HG03103 (cell line): ENCODE data around the gene GPR137B.
"Not testable (repeated sequence)": the region's sequence is repeated elsewhere in the genome, so short reads cannot be mapped to it uniquely, and the experiment has no call there.

Experiments
- ATAC-seq: cut with Tn5 transposase; IDR thresholded peaks from one replicate; pipeline ENCODE4 v1.9.1; 2021; ENCODE audit warnings: low read depth; ENCODE audit not compliant: unreplicated experiment

GPR137B gene

DNA sequence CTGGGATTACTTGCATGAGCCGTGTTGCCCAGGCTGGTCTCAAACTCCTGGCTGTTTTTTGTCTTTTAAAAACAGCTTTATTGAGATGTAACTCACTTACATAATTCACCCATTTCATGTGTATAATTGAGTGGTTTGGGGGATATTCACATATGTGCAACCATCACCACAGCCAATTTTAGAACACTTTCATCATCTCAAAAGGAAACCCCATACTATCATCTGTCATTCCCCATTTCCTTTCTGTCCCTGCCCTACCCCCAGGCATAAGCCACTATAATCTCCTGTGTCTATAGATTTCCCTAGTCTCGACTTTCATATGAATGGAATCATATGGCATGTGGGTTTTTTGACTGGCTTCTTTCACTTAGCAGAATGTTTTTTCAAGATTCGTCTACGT, 43.3 kb downstream of the GPR137B start:
- no peak for ATAC-seq

DNA sequence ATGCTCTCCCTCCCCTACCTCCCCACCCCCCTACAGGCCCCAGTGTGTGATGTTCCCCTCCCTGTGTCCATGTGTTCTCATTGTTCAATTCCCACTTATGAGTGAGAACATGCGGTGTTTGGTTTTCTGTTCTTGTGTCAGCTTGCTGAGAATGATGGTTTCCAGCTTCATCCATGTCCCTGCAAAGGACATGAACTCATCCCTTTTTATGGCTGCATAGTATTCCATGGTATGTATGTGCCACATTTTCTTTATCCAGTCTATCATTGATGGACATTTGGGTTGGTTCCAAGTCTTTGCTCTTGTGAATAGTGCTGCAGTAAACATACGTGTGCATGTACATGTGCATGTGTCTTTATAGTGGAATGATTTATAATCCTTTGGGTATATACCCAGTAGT, 44.1 kb downstream of the GPR137B start:
- ATAC-seq, result not testable (repeated sequence)

DNA sequence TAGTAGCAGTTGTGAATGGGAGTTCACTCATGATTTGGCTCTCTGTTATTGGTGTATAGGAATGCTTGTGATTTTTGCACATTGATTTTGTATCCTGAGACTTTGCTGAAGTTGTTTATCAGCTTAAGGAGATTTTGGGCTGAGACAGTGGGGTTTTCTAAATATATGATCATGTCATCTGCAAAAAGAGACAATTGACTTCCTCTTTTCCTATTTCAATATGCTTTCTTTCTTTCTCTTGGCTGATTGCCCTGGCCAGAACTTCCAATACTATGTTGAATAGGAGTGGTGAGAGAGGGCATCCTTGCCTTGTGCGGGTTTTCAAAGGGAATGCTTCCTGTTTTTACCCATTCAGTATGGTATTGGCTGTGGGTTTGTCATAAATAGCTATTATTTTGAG, 45.7 kb downstream of the GPR137B start:
- ATAC-seq, result not testable (repeated sequence)

DNA sequence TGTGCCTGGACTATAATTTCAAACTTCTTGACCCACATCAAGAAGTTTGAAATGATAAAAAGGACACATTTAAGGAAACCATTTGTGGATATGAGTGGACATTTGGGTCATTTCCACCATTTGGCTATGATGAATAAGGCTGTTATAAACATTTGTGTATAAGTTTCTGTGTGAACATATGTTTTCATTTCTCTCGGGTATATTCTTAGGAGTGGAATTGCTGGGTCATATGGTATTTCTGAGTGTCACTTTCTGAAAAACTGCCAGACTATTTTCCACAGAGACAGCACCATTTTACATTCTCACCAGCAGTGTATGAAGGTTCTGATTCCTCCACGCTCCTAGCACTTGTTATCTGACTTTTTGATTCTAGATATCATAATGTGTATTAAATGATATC, 50.8 kb downstream of the GPR137B start:
- no peak for ATAC-seq

DNA sequence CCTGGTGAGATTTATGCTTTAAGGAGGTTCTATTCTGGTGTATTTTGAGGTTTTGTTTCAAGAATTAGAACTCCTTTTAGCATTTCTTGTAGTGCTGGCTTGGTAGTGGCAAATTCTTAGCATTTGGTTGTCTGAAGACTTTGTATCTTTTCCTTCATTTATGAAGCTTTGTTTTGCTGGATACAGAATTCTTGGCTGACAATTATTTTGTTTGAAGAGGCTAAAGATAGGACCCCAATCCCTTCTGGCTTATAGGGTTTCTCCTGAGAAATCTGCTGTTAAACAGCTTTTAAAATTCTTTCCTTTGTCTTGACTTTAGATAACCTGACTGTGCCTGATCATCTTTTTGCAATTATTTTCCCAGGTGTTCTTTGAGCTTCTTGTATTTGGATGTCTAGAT, 58.6 kb downstream of the GPR137B start:
- no peak for ATAC-seq

DNA sequence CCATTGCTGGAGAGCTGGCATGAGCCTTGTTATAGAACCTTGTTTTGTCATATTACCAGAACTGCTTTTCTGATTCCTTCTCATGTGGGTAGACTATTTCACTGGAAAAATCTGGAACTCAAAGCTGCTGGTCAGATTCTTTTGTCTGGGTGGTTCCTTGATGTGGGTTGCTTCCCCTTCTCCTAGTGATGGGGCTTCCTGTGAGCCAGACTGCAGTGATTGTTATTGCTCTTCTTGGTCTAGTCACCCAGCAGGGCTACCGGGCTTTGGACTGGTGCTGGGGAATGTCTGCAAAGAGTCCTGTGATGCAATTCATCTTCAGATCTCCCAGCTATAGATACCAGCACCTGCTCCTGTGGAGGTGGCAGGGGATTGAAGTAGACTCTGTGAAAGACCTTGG, 59.4 kb downstream of the GPR137B start:
- no peak for ATAC-seq

DNA sequence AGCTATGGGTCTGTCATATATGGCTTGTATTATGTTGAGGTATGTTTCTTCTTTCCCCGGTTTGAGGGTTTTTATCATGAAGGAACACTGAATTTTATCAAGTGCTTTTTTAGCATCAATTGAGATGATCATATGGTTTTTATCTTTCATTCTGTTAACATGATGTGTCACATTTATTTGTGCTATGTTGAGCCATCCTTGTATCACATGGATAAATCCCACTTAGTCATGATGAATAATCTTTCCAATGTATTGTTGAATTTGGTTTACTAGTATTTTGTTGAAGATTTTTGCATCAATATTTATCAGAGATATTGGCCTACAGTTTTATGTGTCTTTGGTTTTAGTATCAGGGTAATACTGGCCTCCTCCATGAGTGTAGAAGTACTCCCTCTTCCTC, 61.7 kb downstream of the GPR137B start:
- ATAC-seq, result no peak

DNA sequence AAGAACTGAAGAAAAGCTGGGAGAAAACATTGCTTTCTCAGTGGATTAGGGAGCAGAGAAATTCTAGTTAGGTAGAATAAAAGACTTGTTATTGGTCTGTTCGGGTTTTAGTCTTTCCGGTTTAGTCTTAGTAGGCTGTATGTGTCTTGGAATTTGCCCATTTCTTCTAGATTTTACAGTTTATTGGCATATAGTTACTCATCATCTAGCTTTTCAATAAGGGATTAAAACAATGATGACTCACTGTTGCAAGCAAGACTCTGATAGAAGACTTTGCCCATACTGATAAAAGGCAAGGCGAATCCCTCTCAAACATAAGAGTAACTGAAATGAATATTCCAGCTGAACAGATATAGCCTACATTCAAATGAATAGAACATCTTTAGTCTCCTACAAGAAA, 62.3 kb downstream of the GPR137B start:
- ATAC-seq, result no peak

DNA sequence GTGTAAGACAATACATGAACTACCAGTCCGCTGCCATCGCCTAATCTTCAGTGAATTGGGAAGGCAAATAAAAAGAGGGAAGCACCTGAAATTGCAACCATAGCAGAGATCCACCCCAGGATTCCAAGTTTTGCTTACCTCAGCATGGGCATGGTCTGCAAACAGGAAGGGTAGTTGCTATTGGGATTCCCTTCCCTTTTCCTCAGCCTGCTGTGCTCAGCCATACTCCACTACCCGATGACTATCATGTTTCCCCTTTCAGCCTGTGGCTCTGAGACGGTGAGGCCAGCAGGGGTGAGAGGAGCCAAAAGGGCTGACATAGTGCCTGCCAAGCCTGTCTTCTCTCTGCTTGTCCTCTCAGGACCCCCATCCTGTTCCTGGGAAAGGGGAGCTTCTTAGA, 64.2 kb downstream of the GPR137B start:
- ATAC-seq, result no peak

DNA sequence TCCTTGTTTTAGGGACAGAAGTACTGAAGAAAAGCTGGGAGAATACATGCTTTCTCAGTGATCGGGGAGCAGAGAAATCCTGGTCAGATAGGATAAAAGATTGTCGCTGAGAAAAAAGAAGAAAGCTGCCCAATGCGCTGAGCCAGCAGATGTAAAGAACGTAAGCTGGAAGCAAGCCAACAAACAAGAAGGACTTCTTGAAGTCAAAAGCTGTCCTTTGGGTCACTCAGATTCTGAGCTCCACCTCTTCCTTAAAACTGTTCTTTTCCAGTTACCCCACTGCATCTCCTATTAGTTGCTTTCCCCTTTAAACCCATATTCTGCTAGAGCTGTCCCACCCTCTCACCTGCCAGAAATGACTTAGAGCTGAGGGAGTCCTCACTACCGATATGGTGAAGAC, 64.8 kb downstream of the GPR137B start:
- no peak for ATAC-seq

DNA sequence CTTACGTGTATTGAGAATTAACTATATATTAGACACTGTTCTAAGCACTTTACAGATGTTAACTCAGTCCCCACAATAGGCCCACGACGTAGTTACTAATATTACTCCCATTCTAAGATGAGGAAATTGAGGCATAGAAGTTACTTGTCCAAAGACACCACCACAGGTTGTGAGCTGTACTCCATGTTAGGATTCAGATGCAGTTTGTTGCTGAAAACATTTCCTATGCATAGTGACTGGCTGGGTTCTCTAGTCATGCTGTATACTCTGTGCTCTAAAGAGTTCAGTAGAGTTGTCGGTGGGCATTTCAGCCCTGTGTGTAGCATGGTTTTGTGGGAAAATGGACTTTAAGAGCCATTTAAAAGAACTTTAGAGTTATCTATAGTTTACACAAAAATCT, 65.2 kb downstream of the GPR137B start:
- no peak for ATAC-seq

DNA sequence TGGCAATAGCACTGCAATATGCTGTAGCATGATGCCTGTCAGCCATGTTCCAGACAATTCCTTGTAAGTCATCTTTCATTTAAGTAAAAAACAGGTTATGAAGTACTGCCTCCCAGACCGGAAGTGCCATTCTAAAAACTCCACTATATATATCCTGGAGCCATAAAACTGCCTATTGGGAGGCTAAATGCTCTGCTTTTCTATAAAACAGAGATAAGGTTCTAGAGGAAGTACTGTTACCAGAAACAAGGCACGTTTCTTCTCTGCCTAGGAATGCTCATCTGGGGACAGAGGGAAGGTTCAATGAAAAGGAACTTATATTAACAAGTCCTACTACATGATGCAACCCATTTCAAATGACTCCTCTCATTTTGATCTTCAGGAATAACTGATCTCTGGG, 66.8 kb downstream of the GPR137B start:
- no peak for ATAC-seq

DNA sequence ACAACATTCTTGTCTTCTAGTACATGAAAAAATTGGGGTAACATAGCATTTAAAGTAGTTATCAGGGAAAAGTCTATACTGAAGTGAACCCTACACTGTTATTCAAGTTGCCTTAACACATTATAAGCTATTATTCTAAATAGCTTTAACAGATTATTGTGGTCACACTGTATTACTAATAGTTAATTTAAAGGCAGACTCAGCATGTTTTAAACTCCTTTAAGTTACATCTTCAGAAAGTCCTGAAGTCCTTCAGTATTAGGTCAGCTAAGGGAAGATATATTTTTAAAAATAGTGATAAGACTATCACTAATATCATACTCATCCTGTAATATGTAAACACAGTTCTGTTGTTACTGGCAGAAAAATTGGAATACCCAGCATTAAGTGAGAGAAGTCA, 67.4 kb downstream of the GPR137B start:
- no peak for ATAC-seq

DNA sequence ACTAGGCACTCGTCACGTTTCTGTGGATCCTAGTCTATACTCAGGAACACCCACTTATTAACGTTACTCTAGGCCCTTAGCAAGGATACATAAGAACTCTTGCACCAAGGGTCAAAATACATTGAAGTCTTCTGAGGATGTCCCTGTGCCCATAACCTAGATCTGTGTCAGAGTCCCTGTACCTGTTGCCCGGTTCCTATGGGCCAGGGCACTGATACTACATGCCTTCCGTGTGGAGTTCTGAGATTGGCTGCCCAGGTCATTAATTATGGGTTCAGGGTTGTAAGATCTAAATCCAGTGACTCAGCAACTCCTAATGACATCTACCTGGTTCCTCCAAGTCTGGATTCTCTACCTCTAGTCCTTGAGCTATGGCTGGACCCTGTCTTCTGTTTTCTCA, 69.5 kb downstream of the GPR137B start:
- ATAC-seq, result no peak

DNA sequence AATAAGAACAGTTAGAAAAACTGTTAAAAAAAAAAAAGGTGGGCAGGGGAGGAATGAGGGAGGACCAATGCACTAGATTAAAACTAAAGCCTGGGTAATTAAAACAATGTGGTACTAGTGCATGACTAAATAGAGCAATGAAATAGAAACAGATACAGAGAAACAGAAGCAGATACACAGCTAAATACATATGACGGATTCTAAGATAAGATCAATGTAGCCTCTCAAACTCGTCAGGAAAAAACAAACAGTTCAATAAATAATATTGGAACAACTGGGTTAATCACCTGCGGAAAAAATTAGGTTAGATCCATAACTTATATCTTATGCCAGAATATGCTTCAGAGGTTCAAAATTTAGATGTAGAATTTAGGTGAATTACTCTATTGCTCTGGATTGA, 71.2 kb downstream of the GPR137B start:
- no peak for ATAC-seq

DNA sequence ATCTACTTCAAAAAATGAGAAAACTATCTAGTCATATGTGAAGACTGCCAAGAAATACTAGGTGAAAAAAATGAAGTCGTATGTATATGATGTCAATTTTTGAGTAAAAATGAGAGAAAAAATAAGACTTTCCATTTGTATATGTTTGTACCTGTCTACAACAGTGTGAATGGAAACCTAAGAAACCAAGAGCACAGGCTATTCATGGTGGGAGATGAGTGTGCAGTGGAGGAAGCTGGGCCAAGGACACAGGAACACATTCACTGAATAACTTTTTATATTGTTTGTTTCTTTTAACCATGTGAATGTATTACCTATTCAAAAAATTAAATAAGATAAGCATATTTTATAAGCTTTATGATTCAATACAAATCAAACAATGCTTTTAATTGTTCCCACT, 72.4 kb downstream of the GPR137B start:
- no peak for ATAC-seq

DNA sequence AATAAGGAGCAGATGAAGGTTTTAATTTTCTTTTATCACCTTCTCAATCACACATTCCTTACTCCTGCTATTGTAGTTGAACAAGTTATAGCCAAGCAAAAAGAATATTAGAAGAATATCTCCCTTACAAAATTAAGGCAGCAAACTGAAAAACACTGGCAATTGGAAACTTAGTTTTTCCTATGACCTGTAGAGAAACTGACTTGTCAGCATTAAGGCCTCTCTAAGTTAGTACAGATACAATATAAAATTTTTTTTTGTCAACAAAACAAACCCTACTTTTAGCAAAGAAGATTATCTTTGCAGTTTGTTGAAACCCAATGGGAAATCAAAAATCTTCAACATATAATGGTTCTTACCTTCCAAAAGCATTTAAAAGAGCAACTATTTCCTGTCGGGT, 78.1 kb downstream of the GPR137B start:
- ATAC-seq, result no peak

DNA sequence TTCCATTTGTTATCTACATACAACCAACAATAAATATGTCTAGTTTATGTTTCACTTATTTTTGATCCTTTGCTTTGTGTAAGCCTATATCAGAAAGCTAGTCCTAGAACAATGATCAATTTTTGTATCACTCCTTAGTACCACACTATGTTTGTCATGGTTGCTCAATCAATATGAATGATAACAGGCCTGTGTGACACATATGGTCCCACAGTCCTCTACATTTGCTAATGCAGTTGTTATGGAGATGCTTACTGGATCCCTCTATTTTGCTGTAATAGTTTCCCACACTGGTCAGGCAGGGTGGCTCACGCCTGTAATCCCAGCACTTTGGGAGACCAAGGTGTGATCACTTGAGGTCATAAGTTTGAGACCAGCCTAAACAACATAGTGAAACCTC, 80.3 kb downstream of the GPR137B start:
- ATAC-seq, result no peak

DNA sequence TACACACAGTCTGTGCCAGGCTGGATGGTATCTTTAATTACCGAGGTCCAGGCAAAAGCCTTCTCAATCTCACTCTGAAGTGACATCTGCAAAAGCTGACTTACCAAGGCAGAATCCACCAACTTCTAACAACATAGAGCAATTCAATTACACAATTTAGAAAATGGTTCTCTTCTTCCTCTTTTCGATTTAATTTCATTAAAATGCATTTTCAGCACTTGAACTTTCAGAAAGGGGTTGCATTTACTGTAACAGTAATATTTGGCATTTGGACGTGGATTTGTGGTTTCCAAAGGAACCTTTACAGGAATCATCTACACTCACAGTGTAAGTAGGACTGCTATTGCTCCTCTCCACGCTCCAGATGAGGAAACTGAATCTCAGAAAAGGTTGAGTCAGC, 86.1 kb downstream of the GPR137B start:
- ATAC-seq, result no peak

DNA sequence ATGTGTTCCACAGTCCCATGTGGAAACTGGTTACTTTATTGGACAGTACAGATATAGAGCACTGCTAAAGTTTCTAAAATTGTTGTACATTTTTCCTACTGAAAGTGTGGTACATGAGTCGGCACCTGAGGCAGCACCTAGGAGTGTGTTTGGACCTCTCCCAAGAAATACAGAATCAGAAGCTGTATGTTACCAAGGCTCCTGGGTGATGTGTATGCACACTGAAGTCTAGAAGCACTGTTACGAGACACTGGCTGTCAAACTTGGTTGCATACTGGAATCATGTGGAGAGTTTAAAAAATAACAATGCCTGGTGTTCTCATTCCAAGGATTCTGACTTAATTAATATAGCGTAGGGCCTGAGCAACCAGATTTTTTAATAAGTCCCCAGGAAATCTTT, 92.8 kb downstream of the GPR137B start:
- no peak for ATAC-seq

DNA sequence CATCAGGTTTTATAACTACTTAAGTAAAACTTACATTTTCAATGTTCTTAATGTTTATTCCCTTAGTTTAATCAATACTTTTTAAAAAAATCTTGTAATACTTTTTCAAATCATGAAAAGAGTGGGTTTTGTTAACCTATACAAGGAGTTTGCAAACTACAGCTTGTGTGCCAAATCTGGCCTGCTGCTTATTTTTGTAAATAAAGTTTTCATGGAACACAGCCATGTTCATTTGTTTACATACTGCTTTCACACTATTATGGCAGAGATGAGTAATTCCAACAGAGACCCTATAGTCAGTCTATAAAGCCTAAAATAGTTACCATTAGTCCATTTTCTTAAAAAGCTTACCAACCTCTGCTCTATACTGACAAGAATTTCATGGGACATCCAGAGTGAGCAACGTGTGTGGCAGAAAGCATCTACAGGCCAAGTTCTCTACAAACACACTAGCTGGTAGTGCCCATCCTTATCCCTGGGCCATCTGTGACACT, 96.8 kb downstream of the GPR137B start:
- no peak for ATAC-seq

DNA sequence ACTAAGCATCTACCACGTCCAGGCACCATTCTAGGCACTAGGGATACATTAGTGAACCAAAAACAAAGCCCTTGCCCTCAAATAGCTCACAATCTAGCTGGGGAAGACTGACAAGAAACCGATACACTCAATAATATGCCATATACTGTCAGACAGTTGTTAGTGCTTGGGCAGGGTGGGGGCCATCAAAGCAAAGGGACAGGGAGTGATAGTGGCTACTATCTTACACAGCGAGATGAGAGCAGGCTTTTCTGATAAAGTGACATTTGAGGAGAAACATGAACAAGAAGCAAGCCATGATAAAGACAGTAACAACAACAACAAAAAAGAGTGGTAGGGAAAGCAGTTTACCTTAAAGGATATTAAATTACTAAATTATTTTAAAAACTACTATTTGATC, 98.3 kb downstream of the GPR137B start:
- ATAC-seq, result no peak

DNA sequence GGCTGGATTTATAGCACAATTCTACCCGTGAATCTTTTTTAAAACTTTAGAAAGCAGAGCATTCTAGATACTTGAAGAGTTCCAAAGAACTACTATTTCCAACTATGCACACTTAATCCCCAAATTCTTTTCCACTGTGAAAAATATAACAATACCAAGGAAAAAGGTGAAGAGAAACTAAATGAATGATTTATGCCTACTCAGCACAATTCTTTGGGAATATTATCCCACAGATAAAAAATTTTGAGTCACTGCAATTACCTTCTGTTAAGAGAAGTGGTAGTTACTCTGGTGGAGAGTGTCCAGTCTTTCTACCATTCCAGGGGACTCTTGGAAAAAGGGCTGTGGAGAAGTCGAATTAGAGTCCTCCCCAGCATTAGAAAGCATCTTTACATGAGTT, 100.2 kb downstream of the GPR137B start:
- no peak for ATAC-seq

DNA sequence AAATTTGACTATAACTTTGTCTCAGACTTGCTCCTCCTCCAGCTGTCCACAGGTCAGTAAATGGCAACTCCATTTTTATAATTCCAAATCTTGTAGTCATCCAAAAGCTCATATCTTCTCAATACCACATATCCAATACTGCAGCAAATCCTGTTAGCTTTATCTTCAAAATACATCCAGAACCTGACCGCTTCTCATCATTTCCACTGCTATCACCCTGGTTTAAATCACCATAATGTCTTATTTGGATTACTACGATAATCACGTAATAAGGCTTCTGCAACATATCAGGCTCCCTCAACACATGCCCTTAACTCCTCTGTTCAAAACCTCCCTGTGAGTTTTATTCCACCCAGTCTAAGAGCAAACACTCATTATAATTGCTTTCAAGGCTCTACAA, 104.9 kb downstream of the GPR137B start:
- no peak for ATAC-seq
